ENCODE results near the gene DCLK1. TPM values are rescaled to one million over a fixed set of nuclear protein-coding genes. Genes with fewer than 3 reads are reported as not detected.

DCLK1 gene
- total and polyA plus RNA-seq, 2 donors (not counting 1 experiment from before 2014, with no cell fraction given), result 0.56 to 6.3 TPM

DNA sequence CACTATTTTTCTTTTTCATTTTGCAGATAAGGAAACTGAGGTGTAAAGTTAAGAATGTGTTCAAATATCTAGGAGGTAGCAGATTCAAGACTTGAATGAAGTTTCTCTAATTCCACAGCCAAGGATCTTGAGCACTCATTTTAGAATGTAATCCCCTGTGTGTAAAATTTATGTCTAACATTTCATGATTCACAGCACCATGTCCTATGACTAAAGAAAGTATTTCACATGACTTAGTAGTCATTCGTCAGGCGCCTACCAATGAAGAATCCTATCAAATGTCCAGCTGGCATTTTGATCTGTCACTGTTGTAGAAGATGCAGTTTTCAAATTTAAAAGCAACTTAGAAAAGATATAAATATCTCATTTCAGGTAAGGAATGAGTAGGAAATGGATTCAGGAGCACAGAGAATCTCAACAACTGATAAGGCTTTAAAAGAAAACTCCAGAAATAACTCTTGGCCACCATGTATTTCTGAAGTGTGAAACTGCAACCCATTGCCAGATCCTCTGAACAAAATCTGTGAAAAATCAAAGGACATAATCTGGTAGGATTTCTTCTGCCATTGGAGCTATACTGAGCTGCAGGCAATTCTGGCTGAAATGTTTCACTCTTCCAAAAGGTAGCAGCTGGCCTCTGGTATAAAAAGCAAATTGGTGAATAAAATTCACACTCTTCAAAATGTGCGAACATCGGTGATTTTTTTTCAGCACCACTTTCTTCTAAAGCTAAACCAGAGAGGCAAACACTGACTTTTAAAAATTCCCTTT lies 92.2 kb downstream of the DCLK1 start:
- TF ChIP-seq, protein P1, sequence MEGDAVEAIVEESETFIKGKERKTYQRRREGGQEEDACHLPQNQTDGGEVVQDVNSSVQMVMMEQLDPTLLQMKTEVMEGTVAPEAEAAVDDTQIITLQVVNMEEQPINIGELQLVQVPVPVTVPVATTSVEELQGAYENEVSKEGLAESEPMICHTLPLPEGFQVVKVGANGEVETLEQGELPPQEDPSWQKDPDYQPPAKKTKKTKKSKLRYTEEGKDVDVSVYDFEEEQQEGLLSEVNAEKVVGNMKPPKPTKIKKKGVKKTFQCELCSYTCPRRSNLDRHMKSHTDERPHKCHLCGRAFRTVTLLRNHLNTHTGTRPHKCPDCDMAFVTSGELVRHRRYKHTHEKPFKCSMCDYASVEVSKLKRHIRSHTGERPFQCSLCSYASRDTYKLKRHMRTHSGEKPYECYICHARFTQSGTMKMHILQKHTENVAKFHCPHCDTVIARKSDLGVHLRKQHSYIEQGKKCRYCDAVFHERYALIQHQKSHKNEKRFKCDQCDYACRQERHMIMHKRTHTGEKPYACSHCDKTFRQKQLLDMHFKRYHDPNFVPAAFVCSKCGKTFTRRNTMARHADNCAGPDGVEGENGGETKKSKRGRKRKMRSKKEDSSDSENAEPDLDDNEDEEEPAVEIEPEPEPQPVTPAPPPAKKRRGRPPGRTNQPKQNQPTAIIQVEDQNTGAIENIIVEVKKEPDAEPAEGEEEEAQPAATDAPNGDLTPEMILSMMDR (conservative IDR thresholded peaks at IDR 0.05 in 1 of 2, IDR thresholded peaks at IDR 0.05 in 1 of 2; ENCODE audit: low read depth in 1 of 2, low read length in 2 of 2), result no peak
- TF ChIP-seq EZH2 (IDR thresholded peaks at IDR 0.05; ENCODE audit: low read length, missing control alignments), result no peak
- Histone ChIP-seq H3K79me2 (ENCODE audit: control insufficient read depth, insufficient read depth, low read length) (no peaks in the 10 kb centered on the region), H3K9ac (ENCODE audit: insufficient read depth, low read length) (no peak overlapping the region), H3K9me3 (ENCODE audit: control insufficient read depth, insufficient read depth, low read depth, low read length) (no peaks in the 10 kb centered on the region), H3K4me2 (ENCODE audit: extremely low read depth, insufficient read depth, low read length) (no peak overlapping the region), H3K27me3 (ENCODE audit: control insufficient read depth, insufficient read depth, low read length) (no peaks in the 10 kb centered on the region), H4K20me1 (ENCODE audit: control insufficient read depth, extremely low read depth, insufficient read depth, low read length) (no peaks in the 10 kb centered on the region), H3K36me3 (ENCODE audit: control insufficient read depth, insufficient read depth, low read length) (no peaks in the 10 kb centered on the region), H3K4me1 (ENCODE audit: control insufficient read depth, extremely low read depth, insufficient read depth, low read length) (no peaks in the 10 kb centered on the region), H2AFZ (ENCODE audit: low read length) (no peak overlapping the region), H3K27ac (ENCODE audit: insufficient read depth, low read length) (no peak overlapping the region), H3K4me3 (replicated peaks in 1 of 4; ENCODE audit: control extremely low read depth in 1 of 4, insufficient read depth in 1 of 4, low read depth in 3 of 4, low read length in 4 of 4) (no peak overlapping the region)
- peak in 1 of 2 donors; percentile 4 for DNase-seq (ENCODE audit: low read depth in 2 of 2)

DNA sequence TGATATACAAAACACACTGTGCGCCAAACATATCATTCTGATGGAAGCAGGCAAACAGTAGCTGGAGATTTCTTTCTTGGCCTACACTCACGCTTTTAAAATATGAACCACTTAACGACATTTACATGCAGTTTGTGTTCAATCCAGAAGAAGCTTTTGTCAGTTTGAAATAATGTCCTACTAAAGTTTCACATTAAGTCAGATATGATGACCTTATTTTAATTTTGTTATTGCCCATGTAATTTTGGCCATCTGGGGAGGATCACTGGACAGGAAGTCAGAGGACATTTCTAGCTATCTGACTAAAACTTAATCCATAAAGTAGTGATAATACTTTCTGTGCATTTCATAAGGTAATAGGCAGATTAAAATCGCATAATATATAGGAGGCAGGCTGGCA lies 98.1 kb downstream of the DCLK1 start:
- no peak overlapping the region for H3K27ac ChIP-seq (ENCODE audit: insufficient read depth, low read length)
- no peak overlapping the region for H3K9ac ChIP-seq (ENCODE audit: insufficient read depth, low read length)
- peaks cover 2% of the 10 kb centered on the region for H3K4me1 ChIP-seq (ENCODE audit: control insufficient read depth, extremely low read depth, insufficient read depth, low read length)
- no peaks in the 10 kb centered on the region for H3K79me2 ChIP-seq (ENCODE audit: control insufficient read depth, insufficient read depth, low read length)
- no peaks in the 10 kb centered on the region for H3K36me3 ChIP-seq (ENCODE audit: control insufficient read depth, insufficient read depth, low read length)
- no peak overlapping the region for H2AFZ ChIP-seq (ENCODE audit: low read length)
- H3K4me3 ChIP-seq (replicated peaks in 1 of 4; ENCODE audit: control extremely low read depth in 1 of 4, insufficient read depth in 1 of 4, low read depth in 3 of 4, low read length in 4 of 4), result no peak overlapping the region
- no peaks in the 10 kb centered on the region for H3K27me3 ChIP-seq (ENCODE audit: control insufficient read depth, insufficient read depth, low read length)
- no peak for DNase-seq (ENCODE audit: low read depth in 2 of 2)
- no peaks in the 10 kb centered on the region for H3K9me3 ChIP-seq (ENCODE audit: control insufficient read depth, insufficient read depth, low read depth, low read length)
- H4K20me1 ChIP-seq (ENCODE audit: control insufficient read depth, extremely low read depth, insufficient read depth, low read length), result no peaks in the 10 kb centered on the region
- TF ChIP-seq, protein P1 (conservative IDR thresholded peaks at IDR 0.05 in 1 of 2, IDR thresholded peaks at IDR 0.05 in 1 of 2; ENCODE audit: low read depth in 1 of 2, low read length in 2 of 2), result no peak
- TF ChIP-seq EZH2 (IDR thresholded peaks at IDR 0.05; ENCODE audit: low read length, missing control alignments), result no peak
- H3K4me2 ChIP-seq (ENCODE audit: extremely low read depth, insufficient read depth, low read length), result no peak overlapping the region

DNA sequence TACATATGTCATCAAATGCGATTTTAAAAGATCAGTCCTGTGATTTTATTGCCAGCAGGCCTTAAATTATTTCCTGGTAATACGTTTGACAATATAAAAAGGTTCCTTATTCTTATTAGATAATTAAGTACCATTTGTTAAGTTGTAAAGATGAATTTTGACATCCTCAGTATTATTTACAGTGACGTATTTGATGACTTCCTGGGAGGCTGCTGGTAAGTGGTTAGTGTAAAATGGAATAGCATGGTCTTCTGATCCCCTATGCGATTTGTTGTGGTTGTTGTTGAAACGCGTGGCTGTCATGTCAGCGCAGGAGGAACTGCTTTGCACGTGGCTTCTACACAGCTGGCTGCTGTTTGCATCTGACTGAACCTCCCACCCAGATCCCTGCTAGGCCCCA lies 99.7 kb downstream of the DCLK1 start:
- H2AFZ ChIP-seq (ENCODE audit: low read length), result no peak overlapping the region
- H3K9me3 ChIP-seq (ENCODE audit: control insufficient read depth, insufficient read depth, low read depth, low read length), result no peaks in the 10 kb centered on the region
- H3K27ac ChIP-seq (ENCODE audit: insufficient read depth, low read length), result no peak overlapping the region
- TF ChIP-seq, protein P1 (conservative IDR thresholded peaks at IDR 0.05 in 1 of 2, IDR thresholded peaks at IDR 0.05 in 1 of 2; ENCODE audit: low read depth in 1 of 2, low read length in 2 of 2), result no peak
- no peak for TF ChIP-seq EZH2 (IDR thresholded peaks at IDR 0.05; ENCODE audit: low read length, missing control alignments)
- H3K9ac ChIP-seq (ENCODE audit: insufficient read depth, low read length), result no peak overlapping the region
- no peak for DNase-seq (ENCODE audit: low read depth in 2 of 2)
- no peaks in the 10 kb centered on the region for H3K36me3 ChIP-seq (ENCODE audit: control insufficient read depth, insufficient read depth, low read length)
- peaks cover 2% of the 10 kb centered on the region for H3K4me1 ChIP-seq (ENCODE audit: control insufficient read depth, extremely low read depth, insufficient read depth, low read length)
- no peak overlapping the region for H3K4me2 ChIP-seq (ENCODE audit: extremely low read depth, insufficient read depth, low read length)
- no peaks in the 10 kb centered on the region for H3K79me2 ChIP-seq (ENCODE audit: control insufficient read depth, insufficient read depth, low read length)
- no peaks in the 10 kb centered on the region for H3K27me3 ChIP-seq (ENCODE audit: control insufficient read depth, insufficient read depth, low read length)
- no peaks in the 10 kb centered on the region for H4K20me1 ChIP-seq (ENCODE audit: control insufficient read depth, extremely low read depth, insufficient read depth, low read length)
- no peak overlapping the region for H3K4me3 ChIP-seq (replicated peaks in 1 of 4; ENCODE audit: control extremely low read depth in 1 of 4, insufficient read depth in 1 of 4, low read depth in 3 of 4, low read length in 4 of 4)
